SW 1271 (cell line): ENCODE results near the gene FHIT.

ENCODE experiments used
- DNase-seq, 2 experiments: peaks; one replicate each; lab custom pipeline; 2025; lab: John Stamatoyannopoulos, UW

FHIT gene

GRCh38 chr3:60325610-60326170, 925.6 kb downstream of the FHIT start:
- no peak for DNase-seq

DNA sequence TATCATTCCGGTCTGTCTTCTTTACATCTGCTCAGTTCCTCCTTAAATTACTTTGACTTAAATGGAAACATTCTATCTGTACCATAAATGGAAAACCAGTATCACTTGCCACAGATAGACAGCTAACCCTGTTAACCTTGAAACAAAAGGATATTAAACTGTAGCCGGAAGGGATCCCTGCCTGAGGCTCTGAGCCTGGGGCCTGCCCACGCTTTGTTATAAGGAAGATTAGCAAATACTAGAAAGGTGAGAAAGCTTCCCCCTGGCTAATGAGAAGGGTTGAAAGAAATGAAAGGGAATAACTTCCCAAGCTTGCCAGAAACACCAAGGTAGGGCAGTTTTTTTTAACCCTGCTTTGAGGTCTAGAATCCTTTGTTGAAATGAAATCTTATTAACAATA, 927.6 kb downstream of the FHIT start:
- no peak for DNase-seq

DNA sequence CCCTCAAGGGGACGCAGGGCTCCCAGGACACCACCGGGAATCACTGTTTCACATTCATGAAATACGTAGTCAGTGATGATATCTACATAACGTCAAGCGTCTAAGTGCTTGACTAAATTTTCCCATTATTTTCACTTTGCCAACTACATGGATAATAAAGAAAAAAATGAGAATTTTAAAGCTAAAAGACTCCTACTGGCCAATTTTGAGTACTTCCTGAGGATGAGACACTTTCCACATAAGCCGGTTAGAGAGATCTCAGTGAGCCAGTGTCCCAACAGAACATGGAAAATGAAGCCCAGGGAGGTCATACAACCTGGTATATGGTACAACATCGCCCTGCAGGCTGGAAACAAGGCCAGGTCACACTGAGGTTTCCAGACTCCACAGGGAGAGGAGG, 928.1 kb downstream of the FHIT start:
- DNase-seq: no peak

- no peak for DNase-seq
Observed at GRCh38 chr3:60322298-60322856, 928.9 kb downstream of the FHIT start.

DNA sequence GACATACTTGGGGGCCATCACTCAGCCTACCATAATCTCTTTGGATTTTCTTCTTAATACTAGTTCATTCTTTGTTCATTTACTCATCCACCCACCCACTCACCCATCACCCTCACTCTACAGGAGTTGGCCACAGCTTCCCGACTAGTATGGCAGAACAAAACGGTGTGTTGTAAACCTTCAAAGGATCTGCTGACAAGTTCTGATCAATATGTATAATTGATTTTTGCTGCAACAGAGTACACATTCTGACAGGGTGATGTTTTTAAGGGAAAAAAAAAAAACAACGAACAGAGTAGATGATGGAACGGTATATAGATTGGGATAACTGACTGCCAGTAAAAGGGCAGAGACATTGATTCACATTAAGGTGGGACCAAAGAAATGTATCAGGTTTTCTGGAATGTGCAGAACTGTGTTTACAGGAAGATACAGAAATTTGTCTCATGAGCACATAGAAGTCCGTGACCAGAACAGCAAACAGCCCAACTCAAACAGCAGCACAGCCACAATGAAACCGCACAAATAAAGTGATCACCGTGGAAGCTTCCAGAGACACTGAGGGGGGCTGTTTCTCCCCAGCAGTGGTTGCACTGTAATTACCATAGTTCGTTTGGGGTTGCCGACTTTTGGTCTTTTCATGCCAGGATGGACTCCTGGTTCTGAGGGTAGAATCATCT, 931.9 kb downstream of the FHIT start:
- DNase-seq: no peak

GRCh38 chr3:60316121-60316797, 935.0 kb downstream of the FHIT start:
- no peak for DNase-seq

DNA sequence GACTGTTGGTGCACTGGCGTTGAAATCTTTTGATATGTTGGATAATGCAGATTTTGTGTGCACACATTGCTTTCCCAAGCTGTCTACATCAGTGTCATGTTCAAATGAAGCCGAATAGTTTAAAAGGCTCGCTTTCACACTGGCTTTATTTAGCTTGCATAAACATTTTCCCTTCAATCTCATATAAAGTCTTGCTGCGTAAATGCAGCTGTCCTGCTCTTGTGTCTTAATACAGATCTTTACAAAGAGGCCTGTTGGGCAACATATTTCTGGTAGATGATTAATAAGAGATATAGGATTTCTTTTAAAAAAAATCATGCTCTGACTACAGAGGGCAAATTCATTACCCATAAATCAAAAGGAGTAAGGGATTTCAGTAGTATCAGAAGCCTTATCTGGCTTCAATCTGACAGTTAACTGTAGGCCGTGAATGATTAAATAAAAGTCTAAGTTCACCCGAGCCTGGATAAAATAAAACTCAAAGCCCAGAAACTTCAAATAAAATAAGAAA, 937.2 kb downstream of the FHIT start:
- DNase-seq: no peak

DNA sequence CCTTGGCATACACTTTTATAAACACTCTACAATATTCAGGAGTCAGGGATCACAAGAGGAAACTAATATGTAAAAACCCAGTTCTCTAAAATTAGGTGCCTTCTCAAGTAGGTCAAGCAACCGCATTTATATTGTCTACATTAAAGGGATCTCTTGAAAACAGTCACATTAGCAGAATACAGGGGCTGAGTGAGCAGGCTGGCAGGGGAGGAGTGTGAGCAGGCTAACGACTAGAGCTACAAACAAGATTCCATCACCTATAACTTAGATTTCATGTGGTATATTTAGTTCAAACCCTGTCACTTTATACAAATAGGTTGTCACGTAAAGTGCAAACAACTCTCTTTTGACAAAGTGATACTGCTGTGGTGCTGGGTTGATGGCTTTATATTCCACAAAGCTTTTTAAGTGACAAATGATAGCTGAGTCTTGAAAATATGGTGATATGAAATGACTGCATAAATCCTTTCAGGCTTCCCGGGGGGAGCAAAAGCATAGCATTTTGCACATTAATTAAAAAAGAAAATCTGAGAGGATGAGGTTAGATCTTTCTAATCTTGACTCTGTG, 937.9 kb downstream of the FHIT start:
- DNase-seq: no peak

DNA sequence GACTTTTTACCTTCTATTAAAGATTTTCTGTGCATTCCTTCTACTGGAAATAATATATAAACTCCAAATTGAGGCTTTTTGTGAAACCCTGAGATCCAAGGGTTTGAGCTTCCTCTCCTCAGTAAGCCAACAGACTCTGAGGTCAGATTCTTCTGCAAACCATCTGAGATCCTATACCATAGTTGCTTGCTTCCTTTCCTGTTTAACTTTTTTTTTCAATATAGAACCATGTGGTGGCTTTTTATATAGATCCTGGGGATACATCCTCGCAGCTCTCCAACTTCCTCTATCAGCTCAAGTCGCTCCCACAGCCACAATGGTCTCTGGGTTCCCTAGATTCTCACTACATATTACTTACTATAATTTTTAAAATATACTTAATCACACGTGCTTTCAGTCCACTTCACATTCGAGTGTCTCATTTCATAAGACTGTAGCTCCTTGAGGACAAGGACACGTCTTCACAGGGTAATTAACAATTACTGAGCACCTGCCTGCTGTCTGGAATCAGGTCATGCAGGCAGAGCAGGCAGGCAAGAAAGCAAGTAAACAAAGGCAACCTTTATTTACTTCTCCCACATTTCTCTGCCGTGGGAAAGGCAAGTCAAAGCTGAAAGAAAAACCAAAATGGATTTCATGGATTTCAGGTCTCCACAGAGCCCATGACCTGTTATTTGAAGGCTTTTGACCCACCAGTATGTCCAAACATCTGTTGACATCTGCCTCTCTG, 941.5 kb downstream of the FHIT start:
- no peak for DNase-seq

DNA sequence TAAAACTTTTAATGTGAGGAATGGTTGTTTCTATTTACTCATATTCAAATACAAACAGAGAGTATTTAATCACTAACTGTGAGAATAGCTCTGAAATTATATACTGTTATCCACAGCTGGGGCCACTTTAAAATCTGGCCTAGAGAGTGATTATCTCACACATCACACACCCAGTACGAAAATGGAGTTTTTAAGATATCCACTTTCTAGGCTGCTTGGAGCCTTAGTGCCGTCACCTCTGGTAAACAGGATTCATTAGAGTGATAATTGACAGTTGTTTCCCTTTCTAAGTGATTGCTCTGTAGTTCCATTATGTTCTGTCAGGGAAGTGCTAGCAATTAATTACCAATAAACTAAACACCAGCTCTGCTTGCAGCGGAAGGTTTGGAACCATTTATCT, 942.4 kb downstream of the FHIT start:
- no peak for DNase-seq

DNA sequence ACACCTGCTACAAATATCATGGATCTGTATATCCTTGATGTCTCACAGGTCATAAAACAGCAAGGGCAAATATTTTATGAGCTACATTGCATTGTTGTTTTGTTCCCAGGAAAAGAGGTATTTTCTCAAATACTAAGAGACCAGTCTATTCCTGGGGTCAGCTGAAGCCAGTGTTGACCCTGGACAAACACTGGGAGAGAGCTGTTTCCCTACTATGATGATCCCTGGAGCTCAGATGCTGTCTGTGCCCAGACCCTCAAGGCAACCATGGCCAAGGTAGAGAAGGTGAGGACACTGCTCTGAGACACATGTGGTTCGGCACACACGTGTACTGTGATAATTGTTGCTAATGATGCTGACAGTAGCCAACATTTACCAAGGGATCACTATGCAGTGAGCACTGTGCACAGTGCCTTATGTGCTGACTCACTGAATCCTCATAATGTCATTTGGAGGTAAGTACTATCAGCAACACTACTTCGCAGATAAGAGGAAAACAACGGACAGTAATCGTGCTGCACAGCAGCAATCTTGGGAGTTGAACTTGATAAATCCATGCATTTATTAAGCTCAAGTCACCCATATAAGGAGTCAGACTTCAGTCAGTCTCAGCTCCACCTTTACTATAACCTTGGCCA, 943.6 kb downstream of the FHIT start:
- no peak for DNase-seq

GRCh38 chr3:60304112-60304511, 947.1 kb downstream of the FHIT start:
- no peak for DNase-seq

GRCh38 chr3:60303160-60303559, 948.1 kb downstream of the FHIT start:
- no peak for DNase-seq

DNA sequence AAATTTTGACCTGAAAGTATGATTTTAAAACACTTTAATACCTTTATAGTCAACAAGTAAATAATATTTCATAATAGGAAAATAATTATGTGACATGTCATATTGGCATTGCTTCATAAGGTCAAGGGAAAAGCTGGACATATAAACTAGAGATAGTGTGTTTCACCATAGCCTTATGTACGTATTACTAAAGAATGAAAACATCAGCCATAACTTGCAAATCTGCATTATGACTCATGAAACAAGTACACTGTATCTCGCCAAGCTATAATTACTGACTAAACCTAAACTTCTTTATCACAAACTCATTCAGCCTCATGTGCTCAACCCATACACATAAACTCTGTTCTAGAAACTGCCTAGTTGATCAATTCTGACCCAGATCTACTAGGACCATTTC, 950.1 kb downstream of the FHIT start:
- DNase-seq: no peak

- no peak for DNase-seq
Observed at GRCh38 chr3:60298141-60298540, 953.1 kb downstream of the FHIT start.

GRCh38 chr3:60294181-60294580, 957.1 kb downstream of the FHIT start:
- no peak for DNase-seq

GRCh38 chr3:60291115-60291514, 960.1 kb downstream of the FHIT start:
- no peak for DNase-seq

DNA sequence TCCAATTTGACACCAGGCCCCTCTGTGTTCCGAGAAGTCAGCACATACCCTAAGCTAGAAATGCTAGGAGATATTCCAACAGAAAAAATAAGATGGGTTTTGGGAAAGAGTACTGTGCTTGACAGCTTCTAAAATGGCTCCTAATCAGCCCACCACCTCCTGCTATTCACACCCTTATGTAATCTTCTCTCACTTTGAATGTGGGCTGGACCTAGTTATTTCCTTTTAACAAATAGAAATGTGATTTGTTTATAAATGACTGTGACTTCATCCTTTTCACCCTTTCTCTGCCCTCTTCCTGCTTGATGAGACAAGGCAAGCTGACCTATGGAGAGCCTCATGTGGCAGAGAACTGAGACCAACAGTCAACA, 961.1 kb downstream of the FHIT start:
- DNase-seq: no peak

DNA sequence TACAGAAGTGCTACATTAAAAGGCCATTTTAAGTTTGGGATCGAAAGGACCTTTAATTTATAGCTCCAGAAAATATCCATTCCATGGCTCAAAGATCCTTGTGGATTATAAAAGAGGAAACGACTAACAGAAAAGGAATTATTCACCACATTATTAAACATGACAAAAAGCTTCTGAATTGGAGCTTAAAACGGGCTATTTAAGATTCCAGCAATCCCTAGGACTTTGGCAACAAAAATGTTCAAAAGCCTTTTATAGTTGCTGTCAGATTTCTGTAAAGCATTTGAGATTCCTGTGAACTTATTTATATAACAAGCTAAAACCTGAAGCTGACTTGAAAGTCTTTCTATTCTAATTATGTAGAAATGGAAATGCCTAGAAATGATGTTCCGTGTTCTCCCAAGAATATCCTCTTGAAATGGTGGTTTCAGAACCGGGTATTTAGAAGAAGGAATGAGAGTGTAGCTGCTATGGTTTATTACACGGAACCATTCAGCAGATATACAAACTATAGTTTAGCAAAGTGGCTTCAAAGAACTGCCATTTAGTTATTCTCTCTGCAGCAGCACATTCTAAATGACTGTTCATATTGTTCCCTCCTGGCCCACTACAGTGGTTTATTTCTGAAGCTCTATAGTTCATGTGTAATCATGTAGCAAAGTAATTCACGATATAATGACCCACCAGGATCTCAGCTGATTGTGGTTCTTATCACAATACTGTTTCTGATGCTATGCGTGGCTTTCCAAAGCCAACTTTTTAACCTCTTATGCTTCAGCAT, 961.7 kb downstream of the FHIT start:
- no peak for DNase-seq

DNA sequence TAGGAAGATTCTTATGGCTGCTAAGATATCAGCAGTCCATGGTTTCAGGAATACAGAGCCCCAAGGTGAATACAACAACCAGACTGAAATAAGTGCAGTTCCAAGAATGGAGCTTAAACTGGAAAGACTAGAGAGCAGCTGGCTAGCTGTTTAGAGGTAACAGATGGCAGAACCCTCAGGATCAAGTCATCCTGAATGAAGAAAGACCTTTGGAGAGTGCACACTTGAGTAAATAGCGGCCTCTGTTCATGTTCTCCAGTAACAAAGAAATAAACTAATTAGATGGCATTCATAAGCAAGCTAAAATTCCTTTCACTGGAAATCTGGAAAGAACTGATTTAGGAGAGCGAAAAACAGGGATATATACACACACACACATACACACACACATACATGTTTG, 968.4 kb downstream of the FHIT start:
- no peak for DNase-seq

GRCh38 chr3:60281970-60282369, 969.3 kb downstream of the FHIT start:
- DNase-seq: no peak
